HEK293 (cell line): Measurements from ENCODE around the gene LPA.

Experiments
- CTCF ChIA-PET: fragments of 350-600 bp; formaldehyde crosslinking; extraction: SDS; loops from one replicate; lab custom pipeline; 2021; ENCODE audit warnings: antibody characterized with exemption; lab: Yijun Ruan, JAX
- POLR2A ChIA-PET: fragments of 300-600 bp; formaldehyde crosslinking; extraction: SDS; loops from one replicate; lab custom pipeline; 2020; ENCODE audit warnings: antibody characterized with exemption, inconsistent platforms; lab: Yijun Ruan, JAX
- H3K27ac ChIP-seq: fragments of 200-500 bp; sonication (Bioruptor generic); 2 replicates; pipeline ENCODE4 v1.5.1; 2014; ENCODE audit warnings: low read depth, low read length, control low read depth, inconsistent platforms; ENCODE audit errors: extremely low read depth
- H3K36me3 ChIP-seq, 2 experiments: fragments of 200-500 bp in 1 of 2; sonication (Bioruptor generic) in 1 of 2; 1 replicate in 1 of 2; 2 replicates in 1 of 2; pipeline ENCODE4 v1.5.1; 2014 to 2017; ENCODE audit warnings: inconsistent platforms in 2 of 2, low read length in 2 of 2; ENCODE audit not compliant: control insufficient read depth in 2 of 2, insufficient read depth in 1 of 2
- H3K4me1 ChIP-seq: fragments of 200-500 bp; sonication (Bioruptor generic); 2 replicates; pipeline ENCODE4 v1.5.1; 2014; ENCODE audit warnings: mild to moderate bottlenecking, low read length, inconsistent platforms; ENCODE audit not compliant: control insufficient read depth, insufficient read depth
- H3K4me3 ChIP-seq: 2 replicates; pipeline ENCODE4 v1.5.1; 2011; ENCODE audit warnings: low read depth, mild to moderate bottlenecking, control low read depth, low read length, moderate library complexity
- H3K9me3 ChIP-seq: fragments of 200-500 bp; sonication (Bioruptor generic); 2 replicates; pipeline ENCODE4 v1.5.1; 2014; ENCODE audit warnings: low read depth, low read length, inconsistent platforms; ENCODE audit not compliant: control insufficient read depth, insufficient read depth
- ZNF169 ChIP-seq: fragments of 450-650 bp; formaldehyde crosslinking; IDR thresholded peaks from 2 replicates; pipeline ENCODE4 v1.5.1; 2016; ENCODE audit warnings: missing biosample characterization, missing genetic modification characterization
- ZNF366 ChIP-seq: fragments of 450-650 bp; formaldehyde crosslinking; conservative IDR thresholded peaks from 2 replicates; pipeline ENCODE4 v1.5.1; 2016; ENCODE audit warnings: missing biosample characterization, missing genetic modification characterization
- ZNF707 ChIP-seq: fragments of 450-650 bp; formaldehyde crosslinking; IDR thresholded peaks from 2 replicates; pipeline ENCODE4 v1.5.1; 2016; ENCODE audit warnings: missing biosample characterization, missing genetic modification characterization

The LPA gene

GRCh38 chr6:160487116-160487515, 177.0 kb downstream of the LPA start:
- ChIA-PET CTCF (interaction anchor here (0.9 kb wide), 1 partner anchor 32 kb away, joined by 3 read pairs; no protein-coding TSS in a partner anchor), POLR2A (no interaction called here)
- H3K4me3 ChIP-seq, result no peak overlapping the region
- H3K36me3 ChIP-seq, result no peaks in the 10 kb centered on the region
- no peaks in the 10 kb centered on the region for H3K4me1 ChIP-seq
- no peak overlapping the region for H3K27ac ChIP-seq
- no peak for TF ChIP-seq ZNF169
- TF ChIP-seq ZNF366, result no peak
- no peak for TF ChIP-seq ZNF707 (tag by site-specific recombination)
- no peaks in the 10 kb centered on the region for H3K9me3 ChIP-seq
